H9 (cell line): ENCODE measurements around the gene PGM2L1. TPM values are rescaled to one million over a fixed set of nuclear protein-coding genes. Genes with fewer than 3 reads are reported as not detected.

Source experiments
- DNase-seq: peaks from one replicate; pipeline ENCODE4 v3.0.0-alpha.2; 2017
- H2AFZ ChIP-seq: one replicate; pipeline ENCODE4 v1.6.1; 2013; ENCODE audit warnings: mild to moderate bottlenecking, low read length, control low read depth, moderate library complexity
- H2AK5ac ChIP-seq: 2 replicates; pipeline ENCODE4 v1.6.1; 2013; ENCODE audit warnings: low read length, control low read depth, mixed read lengths; ENCODE audit not compliant: insufficient read length
- H2BK120ac ChIP-seq: one replicate; pipeline ENCODE4 v1.6.1; 2013; ENCODE audit warnings: low read depth, mild to moderate bottlenecking, low read length, control low read depth, inconsistent platforms; ENCODE audit not compliant: poor library complexity, severe bottlenecking
- H2BK12ac ChIP-seq: 2 replicates; pipeline ENCODE4 v1.6.1; 2013; ENCODE audit warnings: low read length, control low read depth, mixed read lengths, low read depth; ENCODE audit not compliant: insufficient read length
- H2BK15ac ChIP-seq: 2 replicates; pipeline ENCODE4 v1.6.1; 2013; ENCODE audit warnings: low read depth, low read length, control low read depth
- H2BK20ac ChIP-seq: one replicate; pipeline ENCODE4 v1.6.1; 2013; ENCODE audit warnings: low read depth, mild to moderate bottlenecking, low read length, control low read depth, inconsistent platforms; ENCODE audit not compliant: poor library complexity, severe bottlenecking
- H2BK5ac ChIP-seq: 2 replicates; pipeline ENCODE4 v1.6.1; 2013; ENCODE audit warnings: low read length, control low read depth, mixed read lengths; ENCODE audit not compliant: insufficient read length
- H3K14ac ChIP-seq: 2 replicates; pipeline ENCODE4 v1.6.1; 2013; ENCODE audit warnings: low read length, control low read depth; ENCODE audit not compliant: insufficient read depth
- H3K18ac ChIP-seq: 2 replicates; pipeline ENCODE4 v1.6.1; 2013; ENCODE audit warnings: low read depth, mild to moderate bottlenecking, mixed read lengths, low read length, control low read depth; ENCODE audit not compliant: insufficient read length
- H3K23ac ChIP-seq: 2 replicates; pipeline ENCODE4 v1.6.1; 2013; ENCODE audit warnings: low read length, control low read depth, mixed read lengths, low read depth; ENCODE audit not compliant: insufficient read length
- H3K23me2 ChIP-seq: 2 replicates; pipeline ENCODE4 v1.6.1; 2013; ENCODE audit warnings: low read depth, mild to moderate bottlenecking, mixed read lengths, low read length, control low read depth; ENCODE audit not compliant: insufficient read length, poor library complexity, severe bottlenecking
- H3K27ac ChIP-seq: 2 replicates; pipeline ENCODE4 v1.5.1; 2013; ENCODE audit warnings: low read length, control low read depth, mixed read lengths, low read depth; ENCODE audit not compliant: insufficient read length
- H3K27me3 ChIP-seq: 2 replicates; pipeline ENCODE4 v1.6.1; 2013; ENCODE audit warnings: low read length, control low read depth, inconsistent platforms; ENCODE audit not compliant: insufficient read depth
- H3K4ac ChIP-seq: 2 replicates; pipeline ENCODE4 v1.6.1; 2013; ENCODE audit warnings: low read depth, mild to moderate bottlenecking, control low read depth, inconsistent platforms, low read length, moderate library complexity
- H3K4me1 ChIP-seq: 2 replicates; pipeline ENCODE4 v1.6.1; 2013; ENCODE audit warnings: low read length, control low read depth, inconsistent platforms; ENCODE audit not compliant: insufficient read depth
- H3K4me2 ChIP-seq: 2 replicates; pipeline ENCODE4 v1.6.1; 2013; ENCODE audit warnings: low read length, control low read depth, mixed read lengths; ENCODE audit not compliant: insufficient read length, insufficient read depth
- H3K56ac ChIP-seq: 2 replicates; pipeline ENCODE4 v1.6.1; 2013; ENCODE audit warnings: low read depth, mild to moderate bottlenecking, mixed read lengths, low read length, control low read depth; ENCODE audit not compliant: insufficient read length
- H3K79me1 ChIP-seq: 2 replicates; pipeline ENCODE4 v1.6.1; 2013; ENCODE audit warnings: low read depth, mild to moderate bottlenecking, moderate library complexity, low read length, control low read depth, inconsistent platforms; ENCODE audit not compliant: insufficient read depth, poor library complexity, severe bottlenecking
- H3K79me2 ChIP-seq: 2 replicates; pipeline ENCODE4 v1.6.1; 2013; ENCODE audit warnings: low read length, control low read depth, inconsistent platforms; ENCODE audit not compliant: insufficient read depth
- H3K9ac ChIP-seq: 2 replicates; pipeline ENCODE4 v1.6.1; 2013; ENCODE audit warnings: low read length, control low read depth, mixed read lengths; ENCODE audit not compliant: insufficient read length; ENCODE audit errors: extremely low read depth
- H3K9me3 ChIP-seq: one replicate; pipeline ENCODE4 v1.6.1; 2013; ENCODE audit warnings: low read depth, low read length, inconsistent platforms; ENCODE audit not compliant: control insufficient read depth
- H3T11ph ChIP-seq: one replicate; pipeline ENCODE4 v1.6.1; 2013; ENCODE audit warnings: mild to moderate bottlenecking, low read length, control low read depth, inconsistent platforms
- H4K20me1 ChIP-seq: one replicate; pipeline ENCODE4 v1.6.1; 2013; ENCODE audit not compliant: control insufficient read depth, insufficient read length, insufficient read depth
- H4K5ac ChIP-seq: 2 replicates; pipeline ENCODE4 v1.6.1; 2013; ENCODE audit warnings: low read depth, mild to moderate bottlenecking, mixed read lengths, low read length, control low read depth; ENCODE audit not compliant: insufficient read length
- H4K8ac ChIP-seq: replicated peaks from 2 replicates; pipeline ENCODE4 v1.6.1; 2013; ENCODE audit warnings: low read length, control low read depth, mixed read lengths, low read depth; ENCODE audit not compliant: insufficient read length
- H4K91ac ChIP-seq: 2 replicates; pipeline ENCODE4 v1.6.1; 2013; ENCODE audit warnings: low read depth, mild to moderate bottlenecking, moderate library complexity, mixed read lengths, low read length, control low read depth; ENCODE audit not compliant: insufficient read length
- H3K27ac Mint-ChIP-seq, 3 experiments: 2 replicates in 2 of 3; 3 replicates in 1 of 3; pipeline ENCODE4 v1.8.0; 2020 to 2021; ENCODE audit warnings: mixed read lengths in 3 of 3, mild to moderate bottlenecking in 1 of 3, moderate library complexity in 1 of 3
- H3K27me3 Mint-ChIP-seq: 2 replicates; pipeline ENCODE4 v1.8.0; 2021; ENCODE audit warnings: low read depth, mild to moderate bottlenecking, moderate library complexity, mixed read lengths
- H3K36me3 Mint-ChIP-seq, 3 experiments: 2 replicates in 2 of 3; 3 replicates in 1 of 3; pipeline ENCODE4 v1.8.0; 2020 to 2021; ENCODE audit warnings: low read depth in 3 of 3, mixed read lengths in 3 of 3; ENCODE audit not compliant: insufficient read depth in 1 of 3
- H3K4me1 Mint-ChIP-seq, 2 experiments: 2 replicates each; pipeline ENCODE4 v1.8.0; 2020; ENCODE audit warnings: mixed read lengths in 2 of 2
- H3K4me3 Mint-ChIP-seq, 2 experiments: 2 replicates in 1 of 2; 3 replicates in 1 of 2; pipeline ENCODE4 v1.8.0; 2020 to 2021; ENCODE audit warnings: mild to moderate bottlenecking in 2 of 2, mixed read lengths in 2 of 2, moderate library complexity in 1 of 2
- H3K9me3 Mint-ChIP-seq, 2 experiments: 2 replicates in 1 of 2; 3 replicates in 1 of 2; pipeline ENCODE4 v1.8.0; 2020; ENCODE audit warnings: mild to moderate bottlenecking in 2 of 2, mixed read lengths in 2 of 2, moderate library complexity in 1 of 2
- total RNA-seq: library from RNA; stranded (reverse); gene quantifications from 2 replicates; pipeline ENCODE4 v1.2.1, GENCODE V29; 2021
- TF ChIP-seq, protein P1 (sequence below): fragments of 200-600 bp; sonication (generic); conservative IDR thresholded peaks from 3 replicates; pipeline ENCODE4 v1.8.0; 2021; ENCODE audit warnings: antibody characterized with exemption, mild to moderate bottlenecking

Gene PGM2L1
- total RNA-seq, 1 experiment from 2014 or later = 16.9 TPM

DNA sequence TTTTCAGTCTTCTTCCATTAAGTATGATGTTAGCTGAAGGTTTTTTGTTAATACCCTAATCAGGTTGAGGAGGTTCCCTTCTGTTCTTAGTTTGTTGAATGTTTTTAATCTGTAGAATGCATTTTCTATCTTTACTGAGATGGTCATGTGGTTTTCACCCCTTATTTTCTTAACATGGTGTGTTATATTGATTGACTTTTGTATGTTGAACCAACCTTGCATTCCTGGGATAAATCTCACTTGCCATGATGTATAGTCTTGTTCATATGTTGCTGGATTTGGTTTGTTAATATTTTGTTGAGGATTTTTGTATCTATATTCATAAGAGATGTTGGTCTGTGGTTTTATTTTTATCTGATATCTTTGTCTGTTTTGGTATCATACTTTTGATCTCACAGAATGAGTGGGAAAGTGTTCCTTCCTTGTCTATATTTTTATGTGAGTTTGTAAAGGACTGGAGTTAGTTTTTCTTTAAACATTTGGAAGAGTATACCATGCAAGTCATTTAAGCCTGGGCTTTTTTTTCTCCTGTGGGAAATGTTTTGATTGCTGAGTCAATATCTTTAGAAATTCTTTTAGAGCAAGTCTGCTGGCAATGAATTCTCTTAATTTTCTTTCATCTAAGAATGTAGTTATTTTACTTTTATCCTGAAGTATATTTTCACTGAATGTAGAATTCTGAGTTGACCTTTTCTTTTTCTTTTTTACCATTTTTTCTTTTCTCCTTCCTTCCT, 81.3 kb downstream of the PGM2L1 start:
- no peak for DNase-seq
- H3K27ac Mint-ChIP-seq = no peak overlapping the region

More for the DNA sequence above, 81.3 kb downstream of the PGM2L1 start:
- Histone ChIP-seq H3K79me1 (no peaks in the 10 kb centered on the region), H3K27me3 (no peaks in the 10 kb centered on the region; the same call in 1 of the 2 replicates), H3K79me2 (no peaks in the 10 kb centered on the region; the same call in 1 of the 2 replicates), H2AFZ (no peak overlapping the region), H3K56ac (no peak overlapping the region), H4K5ac (no peak overlapping the region), H3K4ac (no peak overlapping the region), H3K4me1 (peaks cover 3% of the 10 kb centered on the region; the same call in 1 of the 2 replicates), H3K18ac (no peak overlapping the region), H2BK120ac (no peak overlapping the region), H2BK12ac (no peak overlapping the region), H3K23ac (no peak overlapping the region), H4K91ac (no peak overlapping the region), H3K14ac (no peak overlapping the region), H2AK5ac (no peak overlapping the region), H2BK20ac (no peak overlapping the region), H3T11ph (no peak overlapping the region), H3K9me3 (no peaks in the 10 kb centered on the region), H3K4me2 (no peak overlapping the region), H2BK5ac (no peak overlapping the region), H2BK15ac (no peak overlapping the region), H3K23me2 (no peaks in the 10 kb centered on the region), H4K20me1 (no peaks in the 10 kb centered on the region), H4K8ac (no peak overlapping the region), H3K9ac (no peak overlapping the region), H3K27ac (no peak overlapping the region)
- Mint-ChIP-seq H3K36me3 (peaks cover 0 to 8% (median 4%) of the 10 kb centered on the region in 3 experiments; a peak in 2 of 7 replicates), H3K9me3 (peaks cover 15 to 19% of the 10 kb centered on the region in 2 experiments), H3K27me3 (peaks cover 30% of the 10 kb centered on the region), H3K4me3 (no peak overlapping the region), H3K4me1 (peaks cover 8 to 13% of the 10 kb centered on the region in 2 experiments; a peak in 3 of 4 replicates)
- TF ChIP-seq, protein P1, sequence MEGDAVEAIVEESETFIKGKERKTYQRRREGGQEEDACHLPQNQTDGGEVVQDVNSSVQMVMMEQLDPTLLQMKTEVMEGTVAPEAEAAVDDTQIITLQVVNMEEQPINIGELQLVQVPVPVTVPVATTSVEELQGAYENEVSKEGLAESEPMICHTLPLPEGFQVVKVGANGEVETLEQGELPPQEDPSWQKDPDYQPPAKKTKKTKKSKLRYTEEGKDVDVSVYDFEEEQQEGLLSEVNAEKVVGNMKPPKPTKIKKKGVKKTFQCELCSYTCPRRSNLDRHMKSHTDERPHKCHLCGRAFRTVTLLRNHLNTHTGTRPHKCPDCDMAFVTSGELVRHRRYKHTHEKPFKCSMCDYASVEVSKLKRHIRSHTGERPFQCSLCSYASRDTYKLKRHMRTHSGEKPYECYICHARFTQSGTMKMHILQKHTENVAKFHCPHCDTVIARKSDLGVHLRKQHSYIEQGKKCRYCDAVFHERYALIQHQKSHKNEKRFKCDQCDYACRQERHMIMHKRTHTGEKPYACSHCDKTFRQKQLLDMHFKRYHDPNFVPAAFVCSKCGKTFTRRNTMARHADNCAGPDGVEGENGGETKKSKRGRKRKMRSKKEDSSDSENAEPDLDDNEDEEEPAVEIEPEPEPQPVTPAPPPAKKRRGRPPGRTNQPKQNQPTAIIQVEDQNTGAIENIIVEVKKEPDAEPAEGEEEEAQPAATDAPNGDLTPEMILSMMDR = no peak
